Epithelial cell of prostate (primary cell): ENCODE data around the gene CEP85.
A peak's percentile ranks its signal among the peaks of the same experiment; 100 is the strongest.
"Not testable (repeated sequence)": the region's sequence is repeated elsewhere in the genome, so short reads cannot be mapped to it uniquely, and the experiment has no call there.

ENCODE experiments used
- DNase-seq: peaks from one replicate; pipeline ENCODE4 v3.0.0-alpha.2; 2011; ENCODE audit warnings: low read depth, low spot score
- H3K27ac ChIP-seq: fragments of 450-650 bp; 2 replicates; pipeline ENCODE4 v1.5.1; 2017; ENCODE audit warnings: mild to moderate bottlenecking

Gene CEP85

GRCh38 chr1:26307363-26307781, 73.4 kb downstream of the CEP85 start:
- DNase-seq, result no peak
- no peak overlapping the region for H3K27ac ChIP-seq

- DNase-seq, H3K27ac ChIP-seq: not testable (repeated sequence)
These were observed 74.2 kb downstream of the CEP85 start for GRCh38 chr1:26307966-26308899.

- H3K27ac ChIP-seq, result no peak overlapping the region
- DNase-seq, result no peak
These were observed 80.5 kb downstream of the CEP85 start for GRCh38 chr1:26314501-26314900.

GRCh38 chr1:26315874-26316850, 82.2 kb downstream of the CEP85 start:
- H3K27ac ChIP-seq, result no peak overlapping the region
- no peak for DNase-seq

GRCh38 chr1:26317146-26317545, 83.1 kb downstream of the CEP85 start:
- DNase-seq, result no peak

GRCh38 chr1:26317612-26318337, 83.8 kb downstream of the CEP85 start, which contains the start of gene CD52:
Gene CD52, plus strand, starts transcription at chr1:26317958. Its CDS starts 60 bp downstream, at chr1:26318018.
- no peak for DNase-seq
- H3K27ac ChIP-seq, result no peak within 1 kb of the TSS

More at GRCh38 chr1:26317146-26317545, 83.1 kb downstream of the CEP85 start:
- no peak overlapping the region for H3K27ac ChIP-seq

- DNase-seq, result no peak
- no peak overlapping the region for H3K27ac ChIP-seq
These were observed 84.5 kb downstream of the CEP85 start for GRCh38 chr1:26318338-26319064.

- DNase-seq, result no peak
- H3K27ac ChIP-seq, result no peak overlapping the region
These were observed 86.9 kb downstream of the CEP85 start for GRCh38 chr1:26320896-26321295.

- no peak overlapping the region for H3K27ac ChIP-seq
- DNase-seq, result no peak
These were observed 87.5 kb downstream of the CEP85 start for GRCh38 chr1:26321315-26322041.

- DNase-seq, result no peak
- no peak overlapping the region for H3K27ac ChIP-seq
These were observed 88.0 kb downstream of the CEP85 start for GRCh38 chr1:26322042-26322331.

GRCh38 chr1:26323382-26323781, 89.4 kb downstream of the CEP85 start:
- H3K27ac ChIP-seq, result no peak overlapping the region

GRCh38 chr1:26324550-26324949, 90.5 kb downstream of the CEP85 start:
- no peak overlapping the region for H3K27ac ChIP-seq
- DNase-seq, result no peak

More at GRCh38 chr1:26323382-26323781, 89.4 kb downstream of the CEP85 start:
- DNase-seq, result no peak

- peak overlapping the region; percentile 51 for H3K27ac ChIP-seq
- no peak for DNase-seq
These were observed 94.0 kb downstream of the CEP85 start for GRCh38 chr1:26327956-26328362.
